Measurements from ENCODE around the gene SDS.

DNA sequence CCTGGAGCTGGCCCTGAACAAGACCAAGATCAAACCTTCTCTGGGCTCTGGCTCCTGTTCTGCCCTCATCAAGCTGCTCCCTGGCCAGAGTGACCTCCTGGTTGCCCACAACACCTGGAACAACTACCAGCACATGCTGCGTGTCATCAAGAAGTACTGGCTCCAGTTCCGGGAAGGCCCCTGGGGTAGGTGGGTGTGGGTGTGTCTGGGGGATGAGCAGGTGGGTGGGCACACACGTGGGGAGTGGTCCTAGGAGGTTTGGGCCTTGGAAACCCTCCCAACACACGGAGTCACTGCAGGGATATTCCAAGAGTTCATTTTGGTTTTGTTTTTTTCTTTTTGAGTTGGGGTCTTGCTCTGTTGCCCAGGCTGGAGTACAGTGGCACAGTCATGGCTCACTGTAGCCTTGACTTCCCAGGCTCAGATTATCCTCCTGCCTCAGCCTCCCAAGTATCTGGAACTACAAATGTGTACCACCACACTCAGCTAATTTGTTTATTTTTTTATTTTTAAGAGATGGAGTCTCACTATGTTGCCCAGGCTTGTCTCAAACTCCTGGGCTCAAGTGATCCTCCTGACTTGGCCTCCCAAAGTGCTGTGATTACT is 28.8 kb downstream of the SDS start:
- TF ChIP-seq RAD21 (IDR thresholded peaks at IDR 0.05; ENCODE audit: low read depth) (no peak), NFIC (IDR thresholded peaks at IDR 0.05) (no peak), EP300 (IDR thresholded peaks at IDR 0.05; ENCODE audit: borderline replicate concordance) (no peak)
